Keratinocyte (primary cell): ENCODE results near the gene APCDD1L.

Experiments used
- EZH2 ChIP-seq: IDR thresholded peaks from one replicate; pipeline ENCODE4 v1.6.1; 2012; ENCODE audit warnings: inconsistent platforms, mild to moderate bottlenecking, low read length, moderate library complexity
- TF ChIP-seq, protein P1 (sequence below), 3 experiments: IDR thresholded peaks in 1 of 3; conservative IDR thresholded peaks in 1 of 3; optimal IDR thresholded peaks in 1 of 3; 2 replicates in 2 of 3; 3 replicates in 1 of 3; pipeline versions ENCODE3 to v1.5.1; 2011; ENCODE audit warnings: low read length in 3 of 3, mild to moderate bottlenecking in 3 of 3, moderate library complexity in 2 of 3, control low read depth in 1 of 3, inconsistent platforms in 1 of 3; ENCODE audit not compliant: insufficient read depth in 2 of 3; ENCODE audit errors: extremely low read depth in 1 of 3

DNA sequence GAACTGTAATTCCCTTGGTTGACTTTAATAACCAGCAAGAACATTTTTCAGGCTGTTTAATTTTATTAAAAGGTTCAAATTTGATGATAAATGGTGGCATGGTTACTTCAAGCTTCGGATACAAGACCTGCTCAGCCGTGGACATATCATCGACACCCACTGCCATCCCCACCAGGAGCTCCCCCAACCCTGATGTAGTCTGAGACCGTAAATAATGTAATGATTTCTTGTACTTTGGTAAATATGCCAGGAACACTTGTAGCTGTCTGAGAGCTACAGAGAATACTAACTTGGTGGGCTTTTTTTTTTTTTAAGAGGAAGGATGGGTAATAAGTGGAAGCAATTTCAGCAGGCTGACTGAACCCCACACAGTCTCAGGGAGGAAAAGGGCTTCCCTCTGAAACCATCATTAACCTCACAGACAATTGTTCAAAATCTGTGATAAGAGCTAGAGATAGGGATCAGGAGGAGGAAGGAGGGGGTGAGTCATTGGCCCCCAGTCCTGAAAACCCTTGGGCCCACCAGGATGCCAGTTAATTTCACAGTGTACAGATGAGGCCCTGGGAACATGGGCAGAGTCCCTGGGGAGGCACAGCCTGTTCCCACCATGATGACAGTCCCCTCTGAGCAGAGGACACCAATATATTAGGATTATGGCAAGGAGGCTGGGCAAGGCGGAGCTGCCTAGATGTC is 56.0 kb downstream of the APCDD1L start:
- TF ChIP-seq, protein P1, sequence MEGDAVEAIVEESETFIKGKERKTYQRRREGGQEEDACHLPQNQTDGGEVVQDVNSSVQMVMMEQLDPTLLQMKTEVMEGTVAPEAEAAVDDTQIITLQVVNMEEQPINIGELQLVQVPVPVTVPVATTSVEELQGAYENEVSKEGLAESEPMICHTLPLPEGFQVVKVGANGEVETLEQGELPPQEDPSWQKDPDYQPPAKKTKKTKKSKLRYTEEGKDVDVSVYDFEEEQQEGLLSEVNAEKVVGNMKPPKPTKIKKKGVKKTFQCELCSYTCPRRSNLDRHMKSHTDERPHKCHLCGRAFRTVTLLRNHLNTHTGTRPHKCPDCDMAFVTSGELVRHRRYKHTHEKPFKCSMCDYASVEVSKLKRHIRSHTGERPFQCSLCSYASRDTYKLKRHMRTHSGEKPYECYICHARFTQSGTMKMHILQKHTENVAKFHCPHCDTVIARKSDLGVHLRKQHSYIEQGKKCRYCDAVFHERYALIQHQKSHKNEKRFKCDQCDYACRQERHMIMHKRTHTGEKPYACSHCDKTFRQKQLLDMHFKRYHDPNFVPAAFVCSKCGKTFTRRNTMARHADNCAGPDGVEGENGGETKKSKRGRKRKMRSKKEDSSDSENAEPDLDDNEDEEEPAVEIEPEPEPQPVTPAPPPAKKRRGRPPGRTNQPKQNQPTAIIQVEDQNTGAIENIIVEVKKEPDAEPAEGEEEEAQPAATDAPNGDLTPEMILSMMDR (optimal IDR thresholded peaks at IDR 0.05 in 1 of 3, IDR thresholded peaks at IDR 0.05 in 1 of 3, conservative IDR thresholded peaks at IDR 0.05 in 1 of 3; ENCODE audit: extremely low read depth in 1 of 3, insufficient read depth in 2 of 3, low read length in 3 of 3): no peak
- TF ChIP-seq EZH2: no peak
